Activated T-cell treated with anti-CD3 and anti-CD28 coated beads, Interleukin-2, amount 50 U/mL, for 24 hours (primary cell): Measurements from ENCODE around the gene FAM167B.
"Not testable (repeated sequence)": the region's sequence is repeated elsewhere in the genome, so short reads cannot be mapped to it uniquely, and the experiment has no call there.

ENCODE experiments used
- DNase-seq: peaks from one replicate; pipeline ENCODE4 v3.0.0-alpha.2; 2020
- H3K27ac Mint-ChIP-seq: 2 replicates; pipeline ENCODE4 v1.8.0; 2020; ENCODE audit warnings: mild to moderate bottlenecking, mixed read lengths
- H3K27me3 Mint-ChIP-seq: 2 replicates; pipeline ENCODE4 v1.8.0; 2020; ENCODE audit warnings: mixed read lengths
- H3K36me3 Mint-ChIP-seq: 2 replicates; pipeline ENCODE4 v1.8.0; 2020; ENCODE audit warnings: low read depth, mixed read lengths
- H3K4me1 Mint-ChIP-seq: 2 replicates; pipeline ENCODE4 v1.8.0; 2020; ENCODE audit warnings: low read depth, mixed read lengths
- H3K4me3 Mint-ChIP-seq: 2 replicates; pipeline ENCODE4 v1.8.0; 2020; ENCODE audit warnings: mild to moderate bottlenecking, moderate library complexity, mixed read lengths
- H3K9me3 Mint-ChIP-seq: 2 replicates; pipeline ENCODE4 v1.8.0; 2020; ENCODE audit warnings: mixed read lengths

The FAM167B gene

DNA sequence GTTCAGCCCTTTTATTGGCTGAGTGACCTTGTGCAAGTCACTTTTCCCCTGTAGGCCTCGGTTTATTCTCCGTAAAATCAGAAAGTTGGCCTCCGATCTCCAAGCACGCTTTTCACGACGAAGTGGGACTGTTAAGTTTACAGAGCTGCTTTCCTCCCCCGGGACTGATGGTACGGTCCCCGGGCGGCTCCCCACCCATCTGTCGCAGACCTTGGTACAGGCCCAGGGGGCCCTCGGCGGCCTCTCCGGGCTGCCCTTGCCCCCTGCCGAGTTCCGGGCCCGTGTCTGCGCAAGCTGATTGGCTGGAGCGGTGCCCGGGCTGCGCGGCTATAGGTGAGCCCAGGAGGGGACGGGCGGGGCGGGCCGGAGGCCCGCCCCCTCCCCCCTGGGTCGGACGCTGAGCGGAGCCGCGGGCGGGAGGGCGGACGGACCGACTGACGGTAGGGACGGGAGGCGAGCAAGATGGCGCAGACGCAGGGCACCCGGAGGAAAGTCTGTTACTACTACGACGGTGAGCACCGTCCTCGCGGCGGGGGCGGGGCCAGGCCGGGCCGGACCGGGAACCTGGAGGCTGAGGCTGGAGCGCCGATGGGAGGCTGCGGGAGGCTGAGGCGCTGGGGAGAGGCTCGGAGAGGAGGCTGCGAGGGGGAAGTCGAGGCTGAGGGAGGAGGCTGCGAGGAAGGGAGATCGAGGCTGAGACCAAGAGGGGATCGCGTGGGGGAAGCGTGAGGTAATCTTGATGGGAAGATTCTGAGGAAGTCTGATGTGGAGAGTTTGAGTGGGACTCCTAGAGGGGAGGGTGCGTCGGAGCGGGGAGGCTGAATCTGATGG lies 44.9 kb downstream of the FAM167B start, which contains the start of gene HDAC1:
Gene HDAC1 (plus strand): TSS at position 376 of the 831 bp plus-strand sequence. CDS start 87 bp downstream, at position 463.
- peaks cover 46% of the 10 kb centered on the region for H3K36me3 Mint-ChIP-seq
- H3K4me3 Mint-ChIP-seq = peak within 1 kb of the TSS; percentile 100
- H3K4me1 Mint-ChIP-seq = peaks cover 58% of the 10 kb centered on the region
- H3K27me3 Mint-ChIP-seq = no peaks in the 10 kb centered on the region
- H3K27ac Mint-ChIP-seq = peak within 1 kb of the TSS; percentile 98
- peak; percentile 98 for DNase-seq
- H3K9me3 Mint-ChIP-seq = no peaks in the 10 kb centered on the region

DNA sequence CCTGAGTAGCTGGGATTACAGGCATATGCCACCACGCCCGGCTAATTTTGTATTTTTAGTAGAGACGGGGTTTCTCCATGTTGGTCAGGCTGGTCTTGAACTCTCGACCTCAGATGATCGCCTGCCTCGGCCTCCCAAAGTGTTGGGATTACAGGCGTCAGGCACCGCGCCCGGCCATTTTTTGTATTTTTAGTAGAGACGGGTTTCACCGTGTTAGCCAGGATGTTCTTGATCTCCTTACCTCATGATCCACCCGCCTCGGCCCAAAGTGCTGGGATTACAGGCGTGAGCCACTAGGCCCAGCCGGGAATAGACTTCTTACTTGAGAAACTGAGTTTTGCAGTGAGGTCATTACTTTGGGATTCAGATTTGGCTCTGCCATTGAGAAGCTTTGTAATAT lies 51.2 kb downstream of the FAM167B start:
- not testable (repeated sequence) for H3K27me3 Mint-ChIP-seq, H3K4me3 Mint-ChIP-seq, DNase-seq, H3K9me3 Mint-ChIP-seq
- peak overlapping the region; percentile 37 for H3K27ac Mint-ChIP-seq
- peaks cover 77% of the 10 kb centered on the region for H3K36me3 Mint-ChIP-seq
- peaks cover 68% of the 10 kb centered on the region for H3K4me1 Mint-ChIP-seq
